GM12873 (cell line): ENCODE results near the gene ARMC9.

Source experiments
- TF ChIP-seq, protein P1 (sequence below): IDR thresholded peaks from 2 replicates; pipeline ENCODE4 v1.5.1; 2012; ENCODE audit warnings: low read depth, mild to moderate bottlenecking, moderate library complexity, low read length, control low read depth; ENCODE audit not compliant: insufficient read depth; ENCODE audit errors: missing control alignments

The ARMC9 gene

DNA sequence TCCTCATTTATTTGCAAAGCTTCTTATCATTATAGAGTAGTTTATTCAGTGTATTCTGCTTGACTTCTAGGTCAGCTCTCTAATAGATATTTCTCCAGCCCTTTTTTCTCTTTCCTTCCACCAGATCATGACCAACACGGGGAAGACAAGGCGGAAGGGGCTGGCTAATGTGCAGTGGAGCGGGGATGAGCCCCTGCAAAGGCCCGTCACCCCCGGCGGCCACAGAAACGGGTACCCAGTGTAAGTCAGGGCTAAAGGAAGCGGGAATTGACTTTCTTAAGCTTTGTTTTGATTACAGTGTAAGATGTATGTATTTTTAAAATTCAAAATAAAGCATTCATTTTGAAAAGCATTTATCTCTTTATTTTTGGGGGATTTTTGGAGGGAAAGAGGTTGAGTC, 146.4 kb downstream of the ARMC9 start:
- TF ChIP-seq, protein P1, sequence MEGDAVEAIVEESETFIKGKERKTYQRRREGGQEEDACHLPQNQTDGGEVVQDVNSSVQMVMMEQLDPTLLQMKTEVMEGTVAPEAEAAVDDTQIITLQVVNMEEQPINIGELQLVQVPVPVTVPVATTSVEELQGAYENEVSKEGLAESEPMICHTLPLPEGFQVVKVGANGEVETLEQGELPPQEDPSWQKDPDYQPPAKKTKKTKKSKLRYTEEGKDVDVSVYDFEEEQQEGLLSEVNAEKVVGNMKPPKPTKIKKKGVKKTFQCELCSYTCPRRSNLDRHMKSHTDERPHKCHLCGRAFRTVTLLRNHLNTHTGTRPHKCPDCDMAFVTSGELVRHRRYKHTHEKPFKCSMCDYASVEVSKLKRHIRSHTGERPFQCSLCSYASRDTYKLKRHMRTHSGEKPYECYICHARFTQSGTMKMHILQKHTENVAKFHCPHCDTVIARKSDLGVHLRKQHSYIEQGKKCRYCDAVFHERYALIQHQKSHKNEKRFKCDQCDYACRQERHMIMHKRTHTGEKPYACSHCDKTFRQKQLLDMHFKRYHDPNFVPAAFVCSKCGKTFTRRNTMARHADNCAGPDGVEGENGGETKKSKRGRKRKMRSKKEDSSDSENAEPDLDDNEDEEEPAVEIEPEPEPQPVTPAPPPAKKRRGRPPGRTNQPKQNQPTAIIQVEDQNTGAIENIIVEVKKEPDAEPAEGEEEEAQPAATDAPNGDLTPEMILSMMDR: no peak

DNA sequence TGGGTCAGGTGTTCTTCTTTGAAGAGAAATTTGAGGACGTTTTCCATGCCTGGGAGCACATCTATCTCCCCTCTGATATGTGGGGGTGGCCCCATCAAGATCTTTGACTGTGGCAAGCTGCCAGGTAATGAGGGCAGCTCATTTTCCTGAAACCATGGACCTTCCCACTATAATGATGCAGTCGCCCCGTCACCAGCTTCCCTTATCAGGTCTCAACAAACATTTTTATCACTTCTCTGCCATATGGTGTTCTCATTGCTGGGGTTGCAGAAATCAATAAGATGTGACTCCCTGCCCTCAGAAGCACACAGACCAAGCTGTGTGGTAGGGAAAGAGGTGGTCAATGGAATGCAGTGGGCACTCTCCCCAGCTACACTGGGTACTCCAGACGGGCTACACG, 148.7 kb downstream of the ARMC9 start:
- TF ChIP-seq, protein P1: no peak

DNA sequence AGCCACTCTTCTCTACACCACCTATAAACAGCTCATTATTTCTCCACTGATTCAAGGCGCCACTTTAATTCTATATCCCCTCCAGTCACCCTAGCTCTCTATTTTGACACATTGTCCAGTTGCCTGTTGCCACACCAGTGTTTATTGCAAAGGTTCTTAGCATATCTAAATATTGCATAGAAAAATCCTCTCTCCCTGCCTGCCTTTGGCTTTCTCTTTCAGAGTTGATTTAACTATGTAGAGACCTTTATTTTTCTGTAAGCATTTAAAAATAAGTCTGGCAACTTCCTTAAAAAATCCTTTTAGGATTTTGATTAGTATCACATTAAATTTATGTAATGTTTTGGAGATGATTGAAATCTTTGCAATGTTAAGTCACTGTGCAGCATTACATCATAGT, 149.2 kb downstream of the ARMC9 start:
- TF ChIP-seq, protein P1: no peak

DNA sequence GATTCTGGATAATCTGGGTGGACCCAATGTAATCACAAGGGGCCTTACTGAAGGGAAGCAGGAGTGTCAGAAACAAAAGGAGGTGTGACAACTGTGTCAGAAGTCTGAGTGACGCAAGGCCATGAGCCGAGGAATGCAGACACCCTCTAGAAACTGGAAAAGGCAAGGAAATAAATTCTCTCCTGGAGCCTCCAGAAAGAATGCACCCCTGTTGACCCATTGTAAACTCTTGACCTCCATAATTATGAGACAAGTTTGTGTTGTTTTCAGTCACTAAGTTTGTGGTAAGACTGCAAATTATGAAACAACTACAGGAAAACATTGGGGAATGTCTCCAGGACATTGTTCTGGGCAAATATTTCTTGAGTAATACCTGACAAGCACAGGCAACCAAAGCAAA, 149.7 kb downstream of the ARMC9 start:
- TF ChIP-seq, protein P1: no peak

DNA sequence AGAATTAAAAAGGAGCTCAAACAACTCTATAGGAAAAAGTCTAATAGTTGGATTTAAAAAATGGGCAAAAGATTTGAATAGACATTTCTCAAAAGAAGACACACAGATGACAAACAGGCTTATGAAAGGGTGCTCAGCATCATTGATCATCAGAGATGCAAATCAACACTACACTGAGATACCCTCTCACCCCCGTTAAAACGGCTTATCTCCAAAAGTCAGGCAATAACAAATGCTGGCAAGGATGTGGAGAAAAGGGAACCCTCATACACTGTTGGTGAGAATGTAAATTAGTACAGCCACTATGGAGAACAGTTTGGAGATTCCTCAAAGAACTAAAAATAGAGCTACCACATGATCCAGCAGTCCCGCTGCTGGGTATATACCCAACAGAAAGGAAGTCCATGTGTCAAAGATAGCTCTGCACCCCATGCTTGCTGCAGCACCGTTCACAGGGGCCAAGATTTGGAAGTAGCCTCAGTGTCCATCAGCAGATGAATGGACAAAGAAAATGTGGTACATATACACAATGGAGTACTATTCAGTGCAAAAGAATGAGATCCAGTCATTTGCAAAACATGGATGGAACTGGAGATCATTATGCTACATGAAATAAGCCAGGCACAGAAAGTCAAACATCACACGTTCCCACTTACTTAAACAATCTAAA, 150.4 kb downstream of the ARMC9 start:
- TF ChIP-seq, protein P1: no peak

DNA sequence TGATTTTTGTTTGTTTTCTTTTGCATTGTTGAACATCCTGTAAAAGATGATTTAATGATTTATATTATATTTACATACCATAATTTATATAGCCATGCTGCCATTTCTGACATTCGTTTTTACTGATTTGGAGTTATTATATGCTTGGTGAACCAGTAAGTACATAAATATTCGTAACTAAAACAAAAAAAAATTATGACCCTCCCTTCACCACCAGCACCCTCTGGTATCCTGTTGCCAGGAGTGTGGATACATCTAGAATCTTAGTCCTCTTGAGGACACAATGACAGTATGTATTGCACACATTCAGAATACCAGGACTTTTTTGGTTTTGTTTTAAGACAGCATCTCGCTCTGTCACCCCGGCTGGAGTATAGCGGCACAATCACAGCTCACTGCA, 153.2 kb downstream of the ARMC9 start:
- TF ChIP-seq, protein P1: no peak

DNA sequence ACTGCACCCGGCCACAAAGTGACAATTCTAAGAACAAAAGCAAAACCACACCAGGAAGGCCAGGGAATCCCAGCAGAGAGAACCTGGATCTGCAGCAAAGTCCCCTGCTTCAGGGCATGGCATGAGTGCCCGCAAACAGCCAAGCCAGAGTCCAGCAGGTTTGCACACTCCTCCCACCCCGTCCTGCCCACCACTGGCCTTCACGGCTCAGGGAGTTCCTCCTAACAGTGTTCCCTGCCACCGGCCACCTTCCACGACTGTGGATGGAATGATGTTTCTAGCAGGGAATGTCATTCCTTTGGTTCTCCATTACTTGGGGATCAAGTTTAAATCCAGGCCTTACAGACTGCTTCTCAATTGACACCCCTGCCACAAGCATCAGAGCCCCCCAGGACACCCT, 155.0 kb downstream of the ARMC9 start:
- TF ChIP-seq, protein P1: no peak
